ACC112 (cell line): Measurements from ENCODE around the gene PTPRE.

Experiments
- H2AFZ ChIP-seq: fragments of 200-600 bp; sonication (generic); one replicate; pipeline ENCODE4 v1.6.0; 2017; ENCODE audit warnings: antibody characterized with exemption, low read length; ENCODE audit not compliant: unreplicated experiment
- H3K27ac ChIP-seq: fragments of 200-600 bp; sonication (generic); 2 replicates; pipeline ENCODE4 v1.5.1; 2014; ENCODE audit warnings: low read depth, mild to moderate bottlenecking, antibody characterized with exemption, low read length, moderate library complexity
- H3K27me3 ChIP-seq: fragments of 200-600 bp; sonication (generic); 2 replicates; pipeline ENCODE4 v1.6.1; 2014; ENCODE audit warnings: mild to moderate bottlenecking, antibody characterized with exemption, low read length, moderate library complexity, mixed read lengths; ENCODE audit not compliant: insufficient read depth
- H3K36me3 ChIP-seq: fragments of 200-600 bp; sonication (generic); 2 replicates; pipeline ENCODE4 v1.6.1; 2016; ENCODE audit warnings: mild to moderate bottlenecking, antibody characterized with exemption, low read length, moderate library complexity, mixed read lengths; ENCODE audit not compliant: insufficient read depth
- H3K4me1 ChIP-seq: fragments of 200-600 bp; sonication (generic); one replicate; pipeline ENCODE4 v1.6.1; 2016; ENCODE audit warnings: low read length, mixed read lengths; ENCODE audit not compliant: insufficient read depth, unreplicated experiment, control insufficient read depth
- H3K4me3 ChIP-seq: fragments of 200-600 bp; sonication (generic); 2 replicates; pipeline ENCODE4 v1.5.1; 2014; ENCODE audit warnings: mild to moderate bottlenecking, low read depth, low read length
- H3K79me2 ChIP-seq: fragments of 200-600 bp; sonication (generic); one replicate; pipeline ENCODE4 v1.6.0; 2016; ENCODE audit warnings: low read length; ENCODE audit not compliant: control insufficient read depth, unreplicated experiment, insufficient read depth

Gene PTPRE

GRCh38 chr10:127926455-127926854 is 19.6 kb downstream of the PTPRE start:
- no peak overlapping the region for H2AFZ ChIP-seq
- H3K27me3 ChIP-seq, result no peaks in the 10 kb centered on the region
- no peaks in the 10 kb centered on the region for H3K36me3 ChIP-seq
- H3K4me1 ChIP-seq, result peaks cover 39% of the 10 kb centered on the region
- H3K79me2 ChIP-seq, result peaks cover 16% of the 10 kb centered on the region
- no peak overlapping the region for H3K4me3 ChIP-seq
- no peak overlapping the region for H3K27ac ChIP-seq

GRCh38 chr10:127928021-127928806 is 21.3 kb downstream of the PTPRE start:
- H3K79me2 ChIP-seq, result peaks cover 16% of the 10 kb centered on the region
- peaks cover 22% of the 10 kb centered on the region for H3K4me1 ChIP-seq
- H3K27me3 ChIP-seq, result no peaks in the 10 kb centered on the region
- peak overlapping the region; percentile 47; the same call in 1 of the 2 replicates for H3K4me3 ChIP-seq
- H2AFZ ChIP-seq, result peak overlapping the region; percentile 70
- H3K36me3 ChIP-seq, result no peaks in the 10 kb centered on the region
- peak overlapping the region; percentile 59 for H3K27ac ChIP-seq

GRCh38 chr10:127932521-127933270 is 25.8 kb downstream of the PTPRE start:
- Histone ChIP-seq H3K4me3 (no peak overlapping the region), H3K36me3 (no peaks in the 10 kb centered on the region), H2AFZ (no peak overlapping the region), H3K79me2 (peaks cover 6% of the 10 kb centered on the region), H3K4me1 (peaks cover 15% of the 10 kb centered on the region), H3K27me3 (no peaks in the 10 kb centered on the region), H3K27ac (no peak overlapping the region)

GRCh38 chr10:127933271-127933670 is 26.4 kb downstream of the PTPRE start:
- Histone ChIP-seq H3K27ac (no peak overlapping the region), H2AFZ (no peak overlapping the region), H3K79me2 (peaks cover 6% of the 10 kb centered on the region), H3K27me3 (no peaks in the 10 kb centered on the region), H3K4me3 (no peak overlapping the region), H3K36me3 (no peaks in the 10 kb centered on the region), H3K4me1 (peaks cover 11% of the 10 kb centered on the region)

GRCh38 chr10:127934383-127934782 is 27.5 kb downstream of the PTPRE start:
- Histone ChIP-seq H2AFZ (no peak overlapping the region), H3K27me3 (no peaks in the 10 kb centered on the region), H3K36me3 (no peaks in the 10 kb centered on the region), H3K79me2 (peaks cover 3% of the 10 kb centered on the region), H3K4me3 (no peak overlapping the region), H3K27ac (no peak overlapping the region), H3K4me1 (peaks cover 7% of the 10 kb centered on the region)

GRCh38 chr10:127935071-127935561 is 28.2 kb downstream of the PTPRE start:
- Histone ChIP-seq H3K27ac (no peak overlapping the region), H3K27me3 (no peaks in the 10 kb centered on the region)

GRCh38 chr10:127937069-127937468 is 30.2 kb downstream of the PTPRE start:
- Histone ChIP-seq H3K4me3 (no peak overlapping the region), H3K27ac (no peak overlapping the region), H3K36me3 (no peaks in the 10 kb centered on the region), H3K4me1 (peaks cover 7% of the 10 kb centered on the region), H3K79me2 (no peaks in the 10 kb centered on the region), H2AFZ (no peak overlapping the region), H3K27me3 (no peaks in the 10 kb centered on the region)

More at GRCh38 chr10:127935071-127935561, 28.2 kb downstream of the PTPRE start:
- Histone ChIP-seq H3K79me2 (peaks cover 2% of the 10 kb centered on the region), H3K36me3 (no peaks in the 10 kb centered on the region), H2AFZ (no peak overlapping the region), H3K4me3 (no peak overlapping the region), H3K4me1 (peaks cover 7% of the 10 kb centered on the region)

GRCh38 chr10:127937915-127938463 is 31.1 kb downstream of the PTPRE start:
- Histone ChIP-seq H3K27me3 (no peaks in the 10 kb centered on the region), H3K27ac (no peak overlapping the region), H3K4me1 (peaks cover 7% of the 10 kb centered on the region), H2AFZ (no peak overlapping the region), H3K36me3 (no peaks in the 10 kb centered on the region), H3K4me3 (no peak overlapping the region), H3K79me2 (no peaks in the 10 kb centered on the region)

- Histone ChIP-seq H3K4me1 (peaks cover 14% of the 10 kb centered on the region), H3K36me3 (no peaks in the 10 kb centered on the region), H3K27me3 (no peaks in the 10 kb centered on the region), H3K4me3 (no peak overlapping the region), H2AFZ (no peak overlapping the region), H3K27ac (no peak overlapping the region), H3K79me2 (no peaks in the 10 kb centered on the region)
Observed at GRCh38 chr10:127939786-127940330, 33.0 kb downstream of the PTPRE start.

- H2AFZ ChIP-seq, result no peak overlapping the region
- H3K27me3 ChIP-seq, result no peaks in the 10 kb centered on the region
- no peak overlapping the region for H3K27ac ChIP-seq
- H3K4me3 ChIP-seq, result no peak overlapping the region
- peaks cover 25% of the 10 kb centered on the region for H3K4me1 ChIP-seq
- H3K36me3 ChIP-seq, result no peaks in the 10 kb centered on the region
- no peaks in the 10 kb centered on the region for H3K79me2 ChIP-seq
Observed at GRCh38 chr10:127940866-127941640, 34.1 kb downstream of the PTPRE start.
